BJ (cell line): Measurements from ENCODE around the gene ALK. TPM values are rescaled to one million over a fixed set of nuclear protein-coding genes. Genes with fewer than 3 reads are reported as not detected.
A peak's percentile ranks its signal among the peaks of the same experiment; 100 is the strongest.
"Not testable (repeated sequence)": the region's sequence is repeated elsewhere in the genome, so short reads cannot be mapped to it uniquely, and the experiment has no call there.

Experiments
- CTCF ChIA-PET: fragments of 350-600 bp; formaldehyde crosslinking; extraction: SDS; loops from one replicate; lab custom pipeline; 2021; ENCODE audit warnings: antibody characterized with exemption, inconsistent platforms; lab: Yijun Ruan, JAX
- POLR2A ChIA-PET: fragments of 300-600 bp; sonication (Branson Sonifier 250); formaldehyde crosslinking; extraction: SDS; loops from one replicate; lab custom pipeline; 2021; ENCODE audit warnings: antibody characterized with exemption; lab: Charles Lee
- DNase-seq: peaks from one replicate; pipeline ENCODE4 v3.0.0-alpha.2; 2011; ENCODE audit warnings: low read depth
- H3K27me3 ChIP-seq: 2 replicates; pipeline ENCODE4 v1.6.0; 2011; ENCODE audit warnings: low read length; ENCODE audit not compliant: control insufficient read depth, insufficient read depth
- H3K36me3 ChIP-seq: 2 replicates; pipeline ENCODE4 v1.5.1; 2011; ENCODE audit warnings: low read length; ENCODE audit not compliant: control insufficient read depth, insufficient read depth
- H3K4me3 ChIP-seq: 2 replicates; pipeline ENCODE4 v1.5.1; 2011; ENCODE audit warnings: low read depth, mild to moderate bottlenecking, control low read depth, low read length
- CTCF ChIP-seq: IDR thresholded peaks from 2 replicates; pipeline ENCODE4 v1.5.1; 2011; ENCODE audit warnings: low read depth, mild to moderate bottlenecking, control low read depth, inconsistent platforms, low read length, moderate library complexity; ENCODE audit not compliant: insufficient read depth
- polyA plus RNA-seq: library from polyadenylated mRNA; depleted of rRNA; stranded (reverse); fragments of >200 nt; gene quantifications from 2 replicates; pipeline ENCODE4 v1.2.3, GENCODE V29; 2011

ALK gene
- polyA plus RNA-seq, 1 experiment = not detected

GRCh38 chr2:29262681-29263260 is 658.6 kb downstream of the ALK start:
- H3K36me3 ChIP-seq = no peaks in the 10 kb centered on the region
- ChIA-PET POLR2A (no interaction called here), CTCF (no interaction called here)
- no peak overlapping the region for H3K4me3 ChIP-seq
- no peaks in the 10 kb centered on the region for H3K27me3 ChIP-seq
- DNase-seq = no peak
- no peak for TF ChIP-seq CTCF

DNA sequence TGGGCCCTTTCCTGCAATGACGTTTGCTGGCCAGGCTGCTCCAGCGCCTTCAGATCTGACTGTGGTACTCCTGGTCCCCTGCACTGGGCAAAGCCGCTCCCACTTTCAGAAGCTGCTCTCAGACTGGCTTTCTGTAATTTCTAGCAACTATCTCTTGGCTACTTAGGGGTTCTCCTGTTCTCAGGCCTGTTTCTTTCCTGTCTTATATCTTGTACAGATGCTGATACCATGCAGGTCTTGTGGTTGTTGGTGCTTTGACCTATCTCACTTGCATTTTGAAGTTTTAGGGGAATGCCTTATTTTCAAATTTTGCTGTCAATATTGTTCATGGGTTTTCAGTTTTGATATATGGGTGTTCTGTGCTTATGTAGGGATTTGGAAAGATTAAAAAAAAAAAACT is 660.4 kb downstream of the ALK start:
- CTCF ChIA-PET = interaction anchor here (0.8 to 1.2 kb wide), 3 partner anchors 9 to 46 kb away, joined by 3 read pairs; no protein-coding TSS in a partner anchor
- POLR2A ChIA-PET = no interaction called here
- Histone ChIP-seq H3K27me3 (no peaks in the 10 kb centered on the region), H3K4me3 (no peak overlapping the region), H3K36me3 (no peaks in the 10 kb centered on the region)
- DNase-seq = no peak
- no peak for TF ChIP-seq CTCF

DNA sequence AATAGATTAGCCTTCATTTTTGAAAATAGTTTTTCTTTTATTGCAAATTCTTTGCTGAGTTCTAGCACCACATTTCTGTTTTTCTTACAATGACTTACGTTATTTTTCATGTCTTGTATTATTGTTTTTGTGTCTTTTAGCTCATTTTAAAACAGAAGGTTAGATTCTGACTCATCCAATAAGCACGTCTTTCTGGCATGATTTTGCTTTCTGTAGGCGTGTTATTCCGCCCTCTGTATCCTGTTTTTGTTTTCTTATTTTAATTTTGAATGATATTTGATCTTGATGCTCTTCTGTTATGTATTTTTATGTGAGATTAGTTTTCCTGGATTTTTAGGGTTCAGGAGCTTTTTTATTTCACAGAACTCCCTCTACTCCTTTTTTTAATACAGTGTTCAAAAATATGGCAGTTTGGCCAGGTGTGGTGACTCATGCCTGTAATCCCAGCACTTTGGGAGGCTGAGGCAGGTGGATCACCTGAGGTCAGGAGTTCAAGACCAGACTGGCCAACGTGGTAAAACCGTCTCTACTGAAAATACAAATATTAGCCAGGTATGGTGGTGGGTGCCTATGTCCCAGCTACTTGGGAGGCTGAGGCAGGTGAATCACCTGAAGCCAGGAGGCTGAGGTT is 661.1 kb downstream of the ALK start:
- no peaks in the 10 kb centered on the region for H3K27me3 ChIP-seq
- peak; percentile 19 for DNase-seq
- no peaks in the 10 kb centered on the region for H3K36me3 ChIP-seq
- TF ChIP-seq CTCF = no peak
- ChIA-PET POLR2A (no interaction called here), CTCF (interaction anchor here (0.6 to 1.2 kb wide), 4 partner anchors 10 to 46 kb away, joined by 3 to 4 read pairs (median 3); no protein-coding TSS in a partner anchor)
- H3K4me3 ChIP-seq = no peak overlapping the region

- no peak for TF ChIP-seq CTCF
- POLR2A ChIA-PET = no interaction called here
Measured at GRCh38 chr2:29259221-29259620, 662.2 kb downstream of the ALK start.

DNA sequence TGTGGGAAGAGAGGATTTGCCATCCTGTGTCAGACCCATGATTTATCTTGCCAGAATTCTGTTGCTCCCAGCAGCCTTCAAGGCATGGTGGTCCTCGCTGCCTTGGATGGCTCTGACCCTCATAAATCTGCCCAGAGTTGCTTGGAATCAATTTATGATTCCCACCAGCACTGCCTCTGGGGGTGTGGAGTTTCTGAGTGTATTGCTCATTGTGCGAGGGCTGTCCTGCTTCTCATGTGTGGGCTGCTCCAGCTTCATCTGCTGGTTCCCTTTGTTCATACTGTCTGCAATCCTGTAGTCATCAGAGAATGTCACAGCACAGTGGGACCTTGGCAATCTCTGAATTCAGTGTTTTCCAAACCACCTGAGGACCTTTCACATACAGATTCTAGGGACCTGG is 666.4 kb downstream of the ALK start:
- ChIA-PET POLR2A (no interaction called here), CTCF (no interaction called here)
- TF ChIP-seq CTCF = no peak
- H3K27me3 ChIP-seq = no peaks in the 10 kb centered on the region
- no peak for DNase-seq
- H3K4me3 ChIP-seq = no peak overlapping the region
- no peaks in the 10 kb centered on the region for H3K36me3 ChIP-seq

More at GRCh38 chr2:29259221-29259620, 662.2 kb downstream of the ALK start:
- Histone ChIP-seq H3K36me3 (no peaks in the 10 kb centered on the region), H3K4me3 (no peak overlapping the region), H3K27me3 (no peaks in the 10 kb centered on the region)
- no peak for DNase-seq
- CTCF ChIA-PET = interaction anchor here (1.1 kb wide), 2 partner anchors 10 to 20 kb away, joined by 4 to 6 read pairs; no protein-coding TSS in a partner anchor

GRCh38 chr2:29253495-29254275 is 667.7 kb downstream of the ALK start:
- H3K27me3 ChIP-seq, DNase-seq, H3K36me3 ChIP-seq, CTCF ChIA-PET, POLR2A ChIA-PET, H3K4me3 ChIP-seq: not testable (repeated sequence)
